PC-9 (cell line): ENCODE measurements around the gene ADAMTS12.

ENCODE experiments used
- CTCF ChIP-seq: fragments of 200-600 bp; sonication (generic); conservative IDR thresholded peaks from 2 replicates; pipeline ENCODE4 v1.6.1; 2017; ENCODE audit warnings: mixed run types, antibody characterized with exemption, mild to moderate bottlenecking, moderate library complexity
- EZH2 ChIP-seq: fragments of 200-600 bp; sonication (generic); IDR thresholded peaks from 2 replicates; pipeline ENCODE4 v1.8.0; 2017; ENCODE audit warnings: antibody characterized with exemption, low read depth

GRCh38 chr5:33702867-33703266 is 188.9 kb downstream of the ADAMTS12 start:
- no peak for TF ChIP-seq CTCF
- TF ChIP-seq EZH2: no peak
